Retinal pigment epithelial cell (primary cell): Measurements from ENCODE around the gene SNX25.

Experiments
- DNase-seq: peaks from one replicate; pipeline ENCODE4 v3.0.0-alpha.2; 2010; ENCODE audit warnings: low read depth
- H3K4me3 ChIP-seq: 2 replicates; pipeline ENCODE4 v1.5.1; 2011; ENCODE audit warnings: mild to moderate bottlenecking, low read length, control low read depth, moderate library complexity
- TF ChIP-seq, protein P1 (sequence below): conservative IDR thresholded peaks from 2 replicates; pipeline ENCODE4 v1.5.1; 2011; ENCODE audit warnings: low read depth, low read length, control low read depth, inconsistent platforms

The SNX25 gene

DNA sequence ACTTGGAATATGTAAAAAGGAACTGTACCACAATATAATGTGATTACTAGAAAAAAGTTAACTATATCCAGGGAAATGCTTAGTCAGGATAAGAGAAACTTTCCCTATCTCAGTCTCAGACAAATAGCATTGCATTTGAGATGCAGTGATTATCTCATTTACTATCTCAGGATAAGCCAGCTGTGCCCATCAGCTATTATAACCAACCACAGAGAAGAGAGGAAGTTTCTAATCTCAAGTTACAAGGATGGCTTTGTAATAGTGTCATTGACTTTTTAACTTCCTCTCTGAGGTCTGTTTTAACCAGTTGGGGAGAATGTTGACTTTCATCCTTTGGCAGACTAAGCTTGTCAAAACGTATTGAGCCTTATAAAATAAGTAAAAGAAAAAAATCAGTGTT is 56.5 kb downstream of the SNX25 start:
- H3K4me3 ChIP-seq, result no peak overlapping the region
- DNase-seq, result no peak
- TF ChIP-seq, protein P1, sequence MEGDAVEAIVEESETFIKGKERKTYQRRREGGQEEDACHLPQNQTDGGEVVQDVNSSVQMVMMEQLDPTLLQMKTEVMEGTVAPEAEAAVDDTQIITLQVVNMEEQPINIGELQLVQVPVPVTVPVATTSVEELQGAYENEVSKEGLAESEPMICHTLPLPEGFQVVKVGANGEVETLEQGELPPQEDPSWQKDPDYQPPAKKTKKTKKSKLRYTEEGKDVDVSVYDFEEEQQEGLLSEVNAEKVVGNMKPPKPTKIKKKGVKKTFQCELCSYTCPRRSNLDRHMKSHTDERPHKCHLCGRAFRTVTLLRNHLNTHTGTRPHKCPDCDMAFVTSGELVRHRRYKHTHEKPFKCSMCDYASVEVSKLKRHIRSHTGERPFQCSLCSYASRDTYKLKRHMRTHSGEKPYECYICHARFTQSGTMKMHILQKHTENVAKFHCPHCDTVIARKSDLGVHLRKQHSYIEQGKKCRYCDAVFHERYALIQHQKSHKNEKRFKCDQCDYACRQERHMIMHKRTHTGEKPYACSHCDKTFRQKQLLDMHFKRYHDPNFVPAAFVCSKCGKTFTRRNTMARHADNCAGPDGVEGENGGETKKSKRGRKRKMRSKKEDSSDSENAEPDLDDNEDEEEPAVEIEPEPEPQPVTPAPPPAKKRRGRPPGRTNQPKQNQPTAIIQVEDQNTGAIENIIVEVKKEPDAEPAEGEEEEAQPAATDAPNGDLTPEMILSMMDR, result no peak

DNA sequence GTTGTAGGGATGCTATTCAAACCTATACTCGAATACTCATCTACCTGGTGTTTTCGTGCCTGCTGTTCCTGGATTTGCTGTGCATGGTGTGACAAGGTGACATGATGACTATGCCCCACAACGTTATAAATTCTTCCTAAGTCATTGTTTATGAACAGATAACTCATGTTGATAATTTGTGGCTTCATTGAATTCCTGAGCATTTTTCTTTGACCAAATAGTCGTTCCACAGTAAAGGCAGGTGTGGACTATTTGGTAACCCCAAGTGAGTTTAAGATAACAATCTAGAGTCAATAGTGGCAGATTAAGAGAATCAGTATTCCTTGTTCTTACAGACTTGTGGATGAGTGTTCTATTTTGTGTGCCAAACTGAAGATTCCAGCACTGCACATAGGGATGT is 59.9 kb downstream of the SNX25 start:
- TF ChIP-seq, protein P1, result no peak
- no peak for DNase-seq
- no peak overlapping the region for H3K4me3 ChIP-seq

DNA sequence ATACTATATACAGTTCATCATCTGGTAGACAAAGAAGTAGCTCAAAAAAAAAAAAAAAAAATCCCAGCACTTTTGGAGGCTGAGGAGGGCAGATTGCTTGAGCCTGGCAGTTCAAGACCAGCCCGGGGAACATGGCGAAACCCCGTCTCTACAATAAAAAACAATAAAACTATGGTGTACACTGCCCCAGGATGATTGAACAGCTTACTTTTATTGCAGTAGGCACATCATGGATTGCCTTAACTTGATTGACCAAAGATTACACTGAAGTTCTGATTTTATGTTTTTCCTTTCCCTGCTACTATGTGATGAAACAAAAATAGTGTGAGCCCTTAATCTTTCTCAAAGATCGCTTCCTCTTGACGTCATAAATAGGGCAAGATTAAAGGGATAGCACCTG is 60.6 kb downstream of the SNX25 start:
- H3K4me3 ChIP-seq, result no peak overlapping the region
- DNase-seq, result no peak
- TF ChIP-seq, protein P1, result no peak

DNA sequence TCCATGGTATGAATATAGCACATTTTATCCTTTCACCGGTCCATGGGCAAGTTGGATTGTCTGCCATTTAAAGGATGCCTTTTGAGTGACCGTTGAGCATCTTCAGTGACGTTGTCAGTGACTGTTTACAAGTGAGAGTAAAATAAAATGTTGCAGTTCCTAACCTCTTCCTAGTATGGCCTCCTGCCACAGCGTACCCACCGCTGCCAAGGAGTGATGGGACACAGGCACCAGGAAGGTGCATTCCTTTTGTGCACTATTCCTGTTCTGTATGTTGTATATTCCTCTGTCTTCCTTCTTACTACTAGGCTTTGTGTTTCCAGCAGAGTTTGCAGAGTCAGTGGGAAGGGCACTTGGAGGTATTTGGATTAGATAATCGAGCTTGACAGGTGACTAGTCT is 61.5 kb downstream of the SNX25 start:
- TF ChIP-seq, protein P1, result no peak

DNA sequence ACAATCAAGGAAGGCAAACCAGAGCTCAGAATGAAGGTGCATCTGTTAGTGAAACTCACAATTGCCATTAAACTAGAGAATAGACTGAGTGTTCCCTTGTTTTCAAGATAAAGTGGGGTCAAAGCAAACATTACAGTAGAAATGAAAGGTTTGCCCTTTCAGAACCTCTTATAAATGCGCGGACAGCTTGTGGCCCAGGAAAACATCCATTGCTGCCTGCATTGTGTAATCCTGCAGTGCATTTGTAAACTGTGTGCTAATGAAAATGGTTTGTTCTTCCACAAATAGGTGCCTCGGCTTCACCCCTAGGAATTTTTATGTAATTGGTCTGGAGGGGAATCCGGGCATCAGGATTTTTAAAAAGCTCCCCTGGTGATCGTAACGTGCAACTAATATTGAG is 62.8 kb downstream of the SNX25 start:
- no peak for DNase-seq
- no peak overlapping the region for H3K4me3 ChIP-seq
- TF ChIP-seq, protein P1, result no peak

More for the DNA sequence above, 61.5 kb downstream of the SNX25 start:
- H3K4me3 ChIP-seq, result no peak overlapping the region
- no peak for DNase-seq

DNA sequence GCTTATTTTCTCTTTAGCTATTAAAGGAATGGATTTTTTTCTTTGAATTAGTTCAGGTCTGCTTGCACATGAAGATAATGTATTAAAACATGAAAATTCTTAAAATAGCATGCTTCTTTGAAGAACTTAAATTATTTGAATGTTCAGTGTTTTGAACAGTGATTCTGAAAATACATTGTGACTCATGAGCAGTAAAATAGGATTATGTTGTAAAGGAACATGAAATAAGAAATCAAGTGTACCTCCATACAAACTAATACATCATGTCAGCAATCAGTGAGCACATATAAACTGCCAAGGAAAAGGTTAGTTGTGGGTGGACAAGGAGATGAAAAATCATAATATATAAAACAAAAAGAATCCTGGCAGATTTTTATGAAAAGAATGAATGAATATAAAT is 66.1 kb downstream of the SNX25 start:
- peak; percentile 75 for DNase-seq
- TF ChIP-seq, protein P1, result no peak
- H3K4me3 ChIP-seq, result no peak overlapping the region

DNA sequence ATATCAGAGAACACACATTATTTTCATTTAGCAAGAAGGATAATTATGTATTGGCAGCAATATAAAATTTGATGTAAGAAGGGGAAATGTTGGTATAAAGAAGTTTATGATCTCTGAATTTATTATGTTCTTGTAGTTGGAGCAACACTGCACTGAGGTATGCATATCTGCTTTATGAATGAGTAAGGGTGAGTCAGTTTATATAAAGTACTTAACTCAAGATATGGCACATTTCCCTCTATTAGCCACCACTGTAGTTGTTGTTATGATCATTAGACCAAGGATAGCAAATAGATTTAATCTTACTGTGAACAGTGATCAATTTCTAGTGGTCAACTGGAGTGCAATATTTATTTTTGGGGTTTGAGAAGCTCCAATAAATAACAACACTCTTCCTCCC is 66.6 kb downstream of the SNX25 start:
- peak; percentile 38 for DNase-seq
- TF ChIP-seq, protein P1, result no peak
- H3K4me3 ChIP-seq, result no peak overlapping the region
